ENCODE measurements around the gene PARVB.

The PARVB gene

DNA sequence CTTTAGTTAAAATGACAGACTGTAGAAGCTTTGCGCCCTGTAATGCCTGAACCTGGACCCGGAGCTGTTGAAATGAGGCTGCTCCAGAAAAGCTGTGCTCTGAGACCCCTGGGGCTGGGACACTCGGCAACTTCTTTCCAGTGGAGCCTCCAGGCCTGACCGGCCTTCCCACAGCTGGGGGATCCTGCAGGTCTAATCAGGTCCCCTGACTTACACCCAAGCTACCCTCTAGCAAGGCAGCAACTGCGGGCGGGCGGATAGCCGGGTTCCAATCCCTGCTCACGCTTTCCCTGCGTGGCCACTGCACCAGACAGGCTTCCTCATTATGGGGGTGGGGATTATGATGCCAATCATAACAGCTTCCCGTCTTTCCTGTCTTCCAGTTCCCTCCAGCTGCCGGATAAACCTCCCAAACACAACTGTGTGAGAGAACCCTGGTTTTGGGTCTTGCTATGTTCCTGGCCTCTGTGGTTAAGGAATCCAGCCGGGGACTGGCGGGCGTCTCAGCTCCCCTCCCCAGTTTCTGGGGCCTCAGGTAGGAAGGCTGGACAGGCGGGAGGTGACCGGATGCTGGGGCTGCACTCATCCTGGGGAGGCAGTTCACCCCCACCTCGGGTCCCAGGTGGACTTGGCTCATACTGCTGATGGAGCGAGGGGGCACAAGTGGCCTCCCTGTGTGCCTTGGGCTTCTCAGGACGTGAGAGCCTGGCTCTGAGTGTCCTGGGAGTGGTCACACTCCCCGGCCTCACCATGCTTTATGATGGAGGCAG, 195.2 kb downstream of the PARVB start:
- no peak for DNase-seq (ENCODE audit: low spot score)

DNA sequence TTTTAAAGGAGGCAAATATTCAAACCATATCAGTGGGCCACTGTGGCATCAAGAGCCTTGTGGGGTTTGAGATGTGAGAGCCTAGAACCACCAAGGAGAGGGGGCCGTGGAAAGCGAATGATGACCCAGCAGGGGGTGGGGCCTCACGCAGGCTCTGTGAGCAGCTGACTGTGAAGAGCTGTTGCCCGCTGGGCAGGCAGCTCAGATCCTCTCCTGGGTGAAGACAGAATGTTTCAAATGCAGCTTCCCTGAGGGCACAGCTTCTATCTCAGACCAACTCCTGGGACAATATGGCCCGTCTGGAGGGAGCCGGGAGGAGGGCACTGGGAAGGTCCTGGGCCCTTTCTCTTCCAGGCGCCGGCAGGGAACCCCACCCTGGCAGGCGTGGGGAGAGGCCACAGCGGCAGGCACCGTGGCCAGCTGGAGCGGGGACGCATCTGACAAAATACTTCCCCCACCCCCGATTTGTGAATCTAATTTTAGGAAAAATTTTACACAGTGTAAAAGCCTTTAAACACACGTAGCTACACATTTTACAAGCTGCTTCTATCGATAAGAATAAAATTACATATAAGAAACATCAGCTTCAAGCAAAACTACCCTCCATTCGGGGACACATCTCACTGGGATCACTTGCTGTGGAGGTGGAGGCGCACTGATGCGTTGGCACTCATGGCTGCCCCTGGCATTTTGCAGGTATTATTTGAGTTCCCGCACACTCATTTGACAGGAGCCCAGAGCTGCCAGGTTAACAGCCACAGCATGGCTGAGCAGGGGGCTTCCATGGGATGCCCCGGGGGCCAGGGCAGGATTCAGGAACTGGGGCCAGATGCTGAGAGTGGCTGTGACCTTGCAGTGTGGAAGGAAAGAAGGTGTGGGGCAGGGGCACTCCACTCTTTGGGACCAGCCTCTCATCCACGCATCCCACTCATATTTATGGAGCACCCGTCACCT, 196.9 kb downstream of the PARVB start:
- no peak for DNase-seq (ENCODE audit: low spot score)

GRCh38 chr22:44221710-44222475, 197.8 kb downstream of the PARVB start:
- DNase-seq (ENCODE audit: low spot score): no peak

Data from activated CD4-positive, alpha-beta T cell treated with anti-CD3 and anti-CD28 coated beads, Interleukin-2, Interleukin-4, amounts not matched to agents 100 ng/mL and 50 ng/mL, durations not matched to agents 16 hours and 8 hours (primary cell).